IMR-90 (cell line): ENCODE results near the gene SLC17A3. TPM values are rescaled to one million over a fixed set of nuclear protein-coding genes. Genes with fewer than 3 reads are reported as not detected.

Experiments used
- ATAC-seq: fragments of 200-7000 bp; cut with Tn5 transposase; 2 replicates; pipeline ENCODE4 v1.9.1; 2020; ENCODE audit warnings: low read depth, mild to moderate bottlenecking, moderate library complexity
- BruUV-seq: library from RNA; stranded (reverse); fragments of 400-500 nt; replicated peaks from 2 replicates; lab custom pipeline; 2021; lab: Mats Ljungman, UMichigan
- CTCF ChIA-PET: fragments of 300-600 bp; formaldehyde crosslinking; extraction: SDS; loops from one replicate; lab custom pipeline; 2021; ENCODE audit warnings: antibody characterized with exemption; lab: Yijun Ruan, JAX
- POLR2A ChIA-PET: fragments of 300-600 bp; sonication (Branson Sonifier 250); formaldehyde crosslinking; loops from one replicate; lab custom pipeline; 2022; ENCODE audit warnings: antibody characterized with exemption; ENCODE audit not compliant: unreplicated experiment; lab: Charles Lee
- DNase-seq: peaks from one replicate; pipeline ENCODE4 v3.0.0; 2013
- H2AFZ ChIP-seq: replicated peaks from 2 replicates; pipeline ENCODE3; 2013; ENCODE audit warnings: low read length, mild to moderate bottlenecking; ENCODE audit not compliant: poor library complexity
- H2AK5ac ChIP-seq: 2 replicates; pipeline ENCODE4 v1.6.1; 2013; ENCODE audit warnings: low read depth, low read length, inconsistent platforms
- H2AK9ac ChIP-seq: replicated peaks from 2 replicates; pipeline ENCODE3; 2013; ENCODE audit warnings: mild to moderate bottlenecking, low read depth, low read length, moderate library complexity; ENCODE audit not compliant: poor library complexity
- H2BK120ac ChIP-seq: 2 replicates; pipeline ENCODE4 v1.6.1; 2013; ENCODE audit warnings: low read depth, low read length, inconsistent platforms
- H2BK15ac ChIP-seq: 3 replicates; pipeline ENCODE4 v1.6.1; 2013; ENCODE audit warnings: low read depth, low read length, inconsistent platforms
- H2BK20ac ChIP-seq: 2 replicates; pipeline ENCODE4 v1.6.1; 2013; ENCODE audit warnings: low read depth, mild to moderate bottlenecking, inconsistent platforms, low read length, moderate library complexity
- H2BK5ac ChIP-seq: 2 replicates; pipeline ENCODE4 v1.6.1; 2013; ENCODE audit warnings: mild to moderate bottlenecking, low read depth, low read length, inconsistent platforms; ENCODE audit not compliant: poor library complexity, severe bottlenecking
- H3K14ac ChIP-seq: replicated peaks from 2 replicates; pipeline ENCODE4 v1.6.1; 2013; ENCODE audit warnings: low read depth, low read length, inconsistent platforms
- H3K18ac ChIP-seq: 2 replicates; pipeline ENCODE4 v1.6.1; 2013; ENCODE audit warnings: low read depth, low read length, control low read depth
- H3K23ac ChIP-seq: 2 replicates; pipeline ENCODE4 v1.6.1; 2013; ENCODE audit warnings: low read depth, low read length, inconsistent platforms
- H3K27ac ChIP-seq: 2 replicates; pipeline ENCODE4 v1.5.1; 2013; ENCODE audit warnings: mild to moderate bottlenecking, control low read depth, low read length; ENCODE audit not compliant: insufficient read depth
- H3K27me3 ChIP-seq: 2 replicates; pipeline ENCODE4 v1.6.1; 2013; ENCODE audit warnings: low read length; ENCODE audit not compliant: control insufficient read depth, insufficient read depth
- H3K36me3 ChIP-seq: 2 replicates; pipeline ENCODE4 v1.6.1; 2013; ENCODE audit warnings: low read length, mixed read lengths; ENCODE audit not compliant: control insufficient read depth, insufficient read depth
- H3K4ac ChIP-seq: 2 replicates; pipeline ENCODE4 v1.6.1; 2013; ENCODE audit warnings: low read depth, low read length, inconsistent platforms
- H3K4me1 ChIP-seq: 2 replicates; pipeline ENCODE4 v1.6.1; 2013; ENCODE audit warnings: low read length, mixed read lengths; ENCODE audit not compliant: control insufficient read depth, insufficient read depth
- H3K4me2 ChIP-seq: 2 replicates; pipeline ENCODE4 v1.6.1; 2013; ENCODE audit warnings: low read depth, mild to moderate bottlenecking, control low read depth, low read length, moderate library complexity
- H3K4me3 ChIP-seq: 2 replicates; pipeline ENCODE4 v1.5.1; 2013; ENCODE audit warnings: low read depth, mild to moderate bottlenecking, control low read depth, low read length, moderate library complexity; ENCODE audit not compliant: insufficient read depth
- H3K56ac ChIP-seq: 2 replicates; pipeline ENCODE4 v1.6.1; 2013; ENCODE audit warnings: low read length, inconsistent platforms; ENCODE audit not compliant: insufficient read depth; ENCODE audit errors: extremely low read depth
- H3K79me1 ChIP-seq, 2 experiments: 2 replicates each; pipeline ENCODE4 v1.6.1; 2013; ENCODE audit warnings: low read length in 2 of 2, inconsistent platforms in 1 of 2, low read depth in 1 of 2
- H3K9ac ChIP-seq: 2 replicates; pipeline ENCODE4 v1.6.1; 2013; ENCODE audit warnings: low read depth, low read length, control low read depth
- H3K9me1 ChIP-seq: 2 replicates; pipeline ENCODE4 v1.6.1; 2013; ENCODE audit warnings: low read length, inconsistent platforms; ENCODE audit not compliant: insufficient read depth
- H3K9me3 ChIP-seq: 2 replicates; pipeline ENCODE4 v1.6.1; 2013; ENCODE audit warnings: low read length; ENCODE audit not compliant: control insufficient read depth, insufficient read depth
- H4K20me1 ChIP-seq: 2 replicates; pipeline ENCODE4 v1.6.1; 2013; ENCODE audit warnings: low read length, inconsistent platforms; ENCODE audit not compliant: insufficient read depth
- H4K5ac ChIP-seq: 2 replicates; pipeline ENCODE4 v1.6.1; 2013; ENCODE audit warnings: mild to moderate bottlenecking, low read depth, low read length, control low read depth
- H4K8ac ChIP-seq, 2 experiments: 2 replicates each; pipeline ENCODE4 v1.6.1; 2013; ENCODE audit warnings: low read depth in 2 of 2, low read length in 2 of 2, control low read depth in 1 of 2, inconsistent platforms in 1 of 2
- H4K91ac ChIP-seq: 2 replicates; pipeline ENCODE4 v1.6.1; 2013; ENCODE audit warnings: low read depth, low read length, inconsistent platforms; ENCODE audit not compliant: insufficient read depth
- BHLHE40 ChIP-seq: fragments of 150-350 bp; IDR thresholded peaks from 2 replicates; pipeline ENCODE4 v1.6.1; 2016; ENCODE audit warnings: mild to moderate bottlenecking, low read depth, low read length
- RFX5 ChIP-seq: IDR thresholded peaks from 2 replicates; pipeline ENCODE4 v1.8.0; 2012; ENCODE audit warnings: low read depth, mild to moderate bottlenecking, low read length, moderate library complexity
- SMC3 ChIP-seq: fragments of 150-350 bp; IDR thresholded peaks from 2 replicates; pipeline ENCODE4 v1.6.1; 2016; ENCODE audit warnings: low read depth, mild to moderate bottlenecking, antibody characterized with exemption, low read length, moderate library complexity
- whole genome bisulfite sequencing, 2 experiments: methylation state at CpG; one replicate each; pipeline versions ENCODE4 v1.1.5 to v1.1.7; 2013; ENCODE audit warnings: missing lambda C conversion rate in 2 of 2; ENCODE audit not compliant: insufficient read length in 1 of 2; ENCODE audit errors: extremely low coverage in 2 of 2; 5-methylcytosine and 5-hydroxymethylcytosine counted together
- dilution Hi-C: fragments of 300-500 bp; cut with HindIII; formaldehyde crosslinking; loops from one replicate; pipeline ENCODE4 v1.14.3; 2018; ENCODE audit warnings: low sequenced_read_pairs; ENCODE audit not compliant: unreplicated experiment
- in situ Hi-C: fragments of 300-500 bp; cut with MboI; formaldehyde crosslinking; loops from 3 replicates; pipeline ENCODE4 v1.14.3; 2019; ENCODE audit warnings: low sequenced_read_pairs, inconsistent platforms, mixed read lengths
- intact Hi-C: fragments of 100-400 bp; cut with micrococcal nuclease; formaldehyde crosslinking; loops from 2 replicates; pipeline ENCODE4 v1.10.0; 2022
- polyA plus RNA-seq, 3 experiments: library from polyadenylated mRNA; depleted of rRNA; stranded (reverse); fragments of >200 nt; gene quantifications; 2 replicates each; pipeline ENCODE4 v1.2.3, GENCODE V29; 2012; ENCODE audit warnings: low replicate concordance in 1 of 3
- total RNA-seq: library from RNA; depleted of rRNA; stranded (reverse); fragments of >200 nt; gene quantifications from 2 replicates; pipeline ENCODE4 v1.2.3, GENCODE V29; 2012

SLC17A3 gene
- total and polyA plus RNA-seq, 2 of the 4 experiments (the other 2 are of a cell fraction) = not detected

DNA sequence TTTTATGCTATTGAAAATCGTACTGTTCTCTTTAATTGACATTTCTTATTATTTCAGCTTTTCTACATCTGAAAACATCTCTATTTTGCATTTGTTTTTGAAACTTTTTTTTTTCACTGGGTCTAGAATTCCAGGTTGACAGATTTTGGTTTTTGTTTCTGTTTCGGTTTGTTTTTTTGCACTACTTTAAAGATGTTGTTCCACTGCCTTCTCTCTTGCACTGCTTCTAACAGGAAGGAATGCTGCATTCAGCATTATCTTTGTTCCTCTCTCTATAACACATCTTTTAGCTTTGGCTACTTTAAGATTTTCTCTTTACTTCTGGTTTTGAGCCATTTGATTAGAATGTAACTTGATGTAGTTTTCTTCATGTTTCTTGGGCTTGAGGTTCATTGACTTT lies 22.1 kb downstream of the SLC17A3 start:
- no peak overlapping the region for H4K5ac ChIP-seq
- H2AFZ ChIP-seq = no peak overlapping the region
- no peak overlapping the region for H3K56ac ChIP-seq
- no peak overlapping the region for H3K4me3 ChIP-seq
- H2BK5ac ChIP-seq = no peak overlapping the region
- H3K18ac ChIP-seq = no peak overlapping the region
- H3K4me2 ChIP-seq = no peak overlapping the region
- no peak for DNase-seq
- H3K4me1 ChIP-seq = no peaks in the 10 kb centered on the region
- CTCF ChIA-PET = no interaction called here
- H4K91ac ChIP-seq = no peak overlapping the region
- in situ Hi-C loops = no loop called here
- H3K4ac ChIP-seq = no peak overlapping the region
- H2AK9ac ChIP-seq = no peak overlapping the region
- H4K20me1 ChIP-seq = no peaks in the 10 kb centered on the region
- no peak overlapping the region for H2BK20ac ChIP-seq
- no peak overlapping the region for H2AK5ac ChIP-seq
- POLR2A ChIA-PET = no interaction called here
- no peaks in the 10 kb centered on the region for H3K27me3 ChIP-seq
- ATAC-seq = no peak
- H3K9me1 ChIP-seq = no peaks in the 10 kb centered on the region
- no peak overlapping the region for H2BK120ac ChIP-seq
- H3K9ac ChIP-seq = no peak overlapping the region
- no peaks in the 10 kb centered on the region for H3K9me3 ChIP-seq
- H2BK15ac ChIP-seq = no peak overlapping the region
- H4K8ac ChIP-seq = no peak overlapping the region
- no peaks in the 10 kb centered on the region for H3K79me1 ChIP-seq
- TF ChIP-seq RFX5 = no peak
- TF ChIP-seq SMC3 = no peak
- no peak for TF ChIP-seq BHLHE40
- no TSS peak for BruUV-seq
- WGBS, 2 experiments = no CpG with 5 or more reads among the region's 2 CpGs
- dilution Hi-C loops = no loop called here
- no peak overlapping the region for H3K27ac ChIP-seq
- H3K23ac ChIP-seq = no peak overlapping the region
- intact Hi-C loops = no loop called here
- H3K36me3 ChIP-seq = no peaks in the 10 kb centered on the region
- H3K14ac ChIP-seq = no peak overlapping the region
